NCI-H1417 (cell line): ENCODE data around the gene FRMPD1.
"Not testable (repeated sequence)": the region's sequence is repeated elsewhere in the genome, so short reads cannot be mapped to it uniquely, and the experiment has no call there.

Experiments used
- DNase-seq, 3 experiments: peaks; one replicate each; lab custom pipeline; 2025; lab: John Stamatoyannopoulos, UW

The FRMPD1 gene

GRCh38 chr9:37739222-37739621 lies 88.5 kb downstream of the FRMPD1 start:
- DNase-seq, result no peak

- DNase-seq, result no peak
Observed at GRCh38 chr9:37740128-37740527, 89.4 kb downstream of the FRMPD1 start.

- no peak for DNase-seq
Observed at GRCh38 chr9:37740631-37741328, 90.0 kb downstream of the FRMPD1 start.

- peak in 1 of 3 experiments; percentile 13 for DNase-seq
Observed at GRCh38 chr9:37745970-37746369, 95.2 kb downstream of the FRMPD1 start.

GRCh38 chr9:37746448-37747270 lies 95.9 kb downstream of the FRMPD1 start:
- DNase-seq, result no peak

GRCh38 chr9:37747271-37747753 lies 96.6 kb downstream of the FRMPD1 start:
- DNase-seq, result peak; percentile 19 to 58 (median 27)

- DNase-seq, result no peak
Observed at GRCh38 chr9:37749129-37749528, 98.4 kb downstream of the FRMPD1 start.

- no peak for DNase-seq
Observed at GRCh38 chr9:37751186-37751585, 100.4 kb downstream of the FRMPD1 start.

- not testable (repeated sequence) for DNase-seq
Observed at GRCh38 chr9:37751704-37752103, 101.0 kb downstream of the FRMPD1 start.

- DNase-seq, result not testable (repeated sequence)
Observed at GRCh38 chr9:37752112-37752511, 101.4 kb downstream of the FRMPD1 start.

- DNase-seq, result no peak
Observed at GRCh38 chr9:37752642-37753488, 102.1 kb downstream of the FRMPD1 start.

GRCh38 chr9:37753489-37754190 lies 102.9 kb downstream of the FRMPD1 start, which contains the start of gene TRMT10B:
TRMT10B (plus strand) TSS chr9:37753805; CDS start chr9:37761932, 8,127 bp downstream.
- DNase-seq, result peak; percentile 33 to 69 (median 68)

- DNase-seq, result no peak
Observed at GRCh38 chr9:37758747-37759146, 108.0 kb downstream of the FRMPD1 start.

GRCh38 chr9:37760416-37761161 lies 109.8 kb downstream of the FRMPD1 start:
- no peak for DNase-seq

GRCh38 chr9:37761511-37761910 lies 110.8 kb downstream of the FRMPD1 start:
- DNase-seq, result no peak

- DNase-seq, result not testable (repeated sequence)
Observed at GRCh38 chr9:37765263-37765662, 114.5 kb downstream of the FRMPD1 start.

- no peak for DNase-seq
Observed at GRCh38 chr9:37769306-37769705, 118.6 kb downstream of the FRMPD1 start.

- no peak for DNase-seq
Observed at GRCh38 chr9:37769995-37770394, 119.2 kb downstream of the FRMPD1 start.

- no peak for DNase-seq
Observed at GRCh38 chr9:37775216-37775919, 124.6 kb downstream of the FRMPD1 start.

- DNase-seq, result no peak
Observed at GRCh38 chr9:37776328-37776727, 125.6 kb downstream of the FRMPD1 start.
